ENCODE data around the gene KCNQ4. TPM values are rescaled to one million over a fixed set of nuclear protein-coding genes. Genes with fewer than 3 reads are reported as not detected.

Gene KCNQ4
- total RNA-seq, 1 donor from 2014 or later, result 14.5 TPM

GRCh38 chr1:40853885-40854170 lies 70.2 kb downstream of the KCNQ4 start:
- peaks cover 0 to 9% of the 10 kb centered on the region in 2 donors for H3K4me1 ChIP-seq
- no peak for DNase-seq (ENCODE audit: low spot score in 2 of 2)
- TF ChIP-seq CTCF (IDR thresholded peaks at IDR 0.05), result no peak
- no peaks in the 10 kb centered on the region for H3K9me3 ChIP-seq
- H3K27ac ChIP-seq, result peak overlapping the region; percentile 46 to 49
- no peaks in the 10 kb centered on the region for H3K36me3 ChIP-seq
- no peaks in the 10 kb centered on the region for H3K27me3 ChIP-seq
- H3K4me3 ChIP-seq, result no peak overlapping the region
- intact Hi-C loops (cut with DNase I), result loop anchor here (10.0 kb wide), 1 partner anchor 251 kb away; no protein-coding TSS in a partner anchor

- no peak overlapping the region for H3K4me3 ChIP-seq
- peak in 1 of 3 experiments; percentile 21 for TF ChIP-seq CTCF (IDR thresholded peaks at IDR 0.05)
- DNase-seq (ENCODE audit: low spot score in 2 of 2), result no peak
- no peaks in the 10 kb centered on the region for H3K27me3 ChIP-seq
- no peaks in the 10 kb centered on the region for H3K9me3 ChIP-seq
- H3K36me3 ChIP-seq, result no peaks in the 10 kb centered on the region
- intact Hi-C loops (cut with DNase I), result loop anchor here (10.0 kb wide), 1 partner anchor 249 kb away; no protein-coding TSS in a partner anchor
- peaks cover 4 to 14% of the 10 kb centered on the region in 2 donors for H3K4me1 ChIP-seq
- no peak overlapping the region for H3K27ac ChIP-seq
Observed at GRCh38 chr1:40855513-40855912, 71.9 kb downstream of the KCNQ4 start.

- H3K27ac ChIP-seq, result no peak overlapping the region
- H3K27me3 ChIP-seq, result no peaks in the 10 kb centered on the region
- no peaks in the 10 kb centered on the region for H3K36me3 ChIP-seq
- intact Hi-C loops (cut with DNase I), result loop anchor here (10.0 kb wide), 1 partner anchor 249 kb away; no protein-coding TSS in a partner anchor
- DNase-seq (ENCODE audit: low spot score in 2 of 2), result no peak
- no peak for TF ChIP-seq CTCF (IDR thresholded peaks at IDR 0.05)
- peaks cover 10 to 20% of the 10 kb centered on the region in 2 donors for H3K4me1 ChIP-seq
- no peak overlapping the region for H3K4me3 ChIP-seq
- H3K9me3 ChIP-seq, result no peaks in the 10 kb centered on the region
Observed at GRCh38 chr1:40856116-40856515, 72.5 kb downstream of the KCNQ4 start.

- no peaks in the 10 kb centered on the region for H3K27me3 ChIP-seq
- H3K4me1 ChIP-seq, result peaks cover 10 to 21% of the 10 kb centered on the region in 2 donors
- no peak overlapping the region for H3K27ac ChIP-seq
- no peak overlapping the region for H3K4me3 ChIP-seq
- intact Hi-C loops (cut with DNase I), result loop anchor here (10.0 kb wide), 1 partner anchor 248 kb away; no protein-coding TSS in a partner anchor
- DNase-seq (ENCODE audit: low spot score in 2 of 2), result no peak
- H3K36me3 ChIP-seq, result no peaks in the 10 kb centered on the region
- H3K9me3 ChIP-seq, result no peaks in the 10 kb centered on the region
- no peak for TF ChIP-seq CTCF (IDR thresholded peaks at IDR 0.05)
Observed at GRCh38 chr1:40856656-40857302, 73.2 kb downstream of the KCNQ4 start.

- Histone ChIP-seq H3K36me3 (no peaks in the 10 kb centered on the region), H3K27ac (no peak overlapping the region), H3K4me3 (no peak overlapping the region), H3K4me1 (peaks cover 10 to 24% of the 10 kb centered on the region in 2 donors), H3K27me3 (no peaks in the 10 kb centered on the region), H3K9me3 (no peaks in the 10 kb centered on the region)
- intact Hi-C loops (cut with DNase I), result loop anchor here (10.0 kb wide), 1 partner anchor 247 kb away; no protein-coding TSS in a partner anchor
- no peak for TF ChIP-seq CTCF (IDR thresholded peaks at IDR 0.05)
- DNase-seq (ENCODE audit: low spot score in 2 of 2), result no peak
Observed at GRCh38 chr1:40857737-40858136, 74.2 kb downstream of the KCNQ4 start.

Data from ascending aorta (tissue), 2 donors.